SU-DHL-6 (cell line): ENCODE data around the gene OR6B1.

Experiments
- CTCF ChIP-seq: fragments of 200-600 bp; sonication (generic); IDR thresholded peaks from one replicate; pipeline ENCODE4 v1.5.1; 2017; ENCODE audit warnings: antibody characterized with exemption, mild to moderate bottlenecking, low read length, moderate library complexity; ENCODE audit not compliant: insufficient read depth, poor library complexity, severe bottlenecking
- EZH2phosphoT487 ChIP-seq: fragments of 200-600 bp; sonication (generic), shearing (Covaris generic); conservative IDR thresholded peaks from 2 replicates; pipeline ENCODE4 v1.6.1; 2018; ENCODE audit warnings: mild to moderate bottlenecking, antibody characterized with exemption, low read length, moderate library complexity, mixed read lengths

- TF ChIP-seq CTCF (no peak), EZH2phosphoT487 (no peak)
Observed at GRCh38 chr7:143958781-143959180, 41.3 kb upstream of the OR6B1 start.
